Activated naive CD8-positive, alpha-beta T cell treated with anti-CD3 and anti-CD28 coated beads for 36 hours (primary cell): Measurements from ENCODE around the gene IDNK. TPM values are rescaled to one million over a fixed set of nuclear protein-coding genes. Genes with fewer than 3 reads are reported as not detected.
"Not testable (repeated sequence)": the region's sequence is repeated elsewhere in the genome, so short reads cannot be mapped to it uniquely, and the experiment has no call there.

Source experiments
- DNase-seq: peaks from one replicate; pipeline ENCODE4 v3.0.0; 2021
- H3K27ac Mint-ChIP-seq: one replicate; pipeline ENCODE4 v1.8.0; 2022; ENCODE audit warnings: mild to moderate bottlenecking, moderate library complexity, mixed read lengths
- H3K27me3 Mint-ChIP-seq: one replicate; pipeline ENCODE4 v1.8.0; 2022; ENCODE audit warnings: mild to moderate bottlenecking, mixed read lengths
- H3K36me3 Mint-ChIP-seq: one replicate; pipeline ENCODE4 v1.8.0; 2021; ENCODE audit warnings: mild to moderate bottlenecking, mixed read lengths
- H3K4me1 Mint-ChIP-seq: one replicate; pipeline ENCODE4 v1.8.0; 2021; ENCODE audit warnings: mixed read lengths
- H3K4me3 Mint-ChIP-seq: one replicate; pipeline ENCODE4 v1.8.0; 2022; ENCODE audit warnings: mild to moderate bottlenecking, moderate library complexity, mixed read lengths
- H3K9me3 Mint-ChIP-seq: one replicate; pipeline ENCODE4 v1.8.0; 2022; ENCODE audit warnings: mixed read lengths
- total RNA-seq, 2 experiments: library from RNA; stranded (reverse); gene quantifications; one replicate each; pipeline ENCODE4 v1.2.3, GENCODE V29; 2021

IDNK gene
- 1 to 10 TPM; 5.5 to 5.7 TPM for total RNA-seq

DNA sequence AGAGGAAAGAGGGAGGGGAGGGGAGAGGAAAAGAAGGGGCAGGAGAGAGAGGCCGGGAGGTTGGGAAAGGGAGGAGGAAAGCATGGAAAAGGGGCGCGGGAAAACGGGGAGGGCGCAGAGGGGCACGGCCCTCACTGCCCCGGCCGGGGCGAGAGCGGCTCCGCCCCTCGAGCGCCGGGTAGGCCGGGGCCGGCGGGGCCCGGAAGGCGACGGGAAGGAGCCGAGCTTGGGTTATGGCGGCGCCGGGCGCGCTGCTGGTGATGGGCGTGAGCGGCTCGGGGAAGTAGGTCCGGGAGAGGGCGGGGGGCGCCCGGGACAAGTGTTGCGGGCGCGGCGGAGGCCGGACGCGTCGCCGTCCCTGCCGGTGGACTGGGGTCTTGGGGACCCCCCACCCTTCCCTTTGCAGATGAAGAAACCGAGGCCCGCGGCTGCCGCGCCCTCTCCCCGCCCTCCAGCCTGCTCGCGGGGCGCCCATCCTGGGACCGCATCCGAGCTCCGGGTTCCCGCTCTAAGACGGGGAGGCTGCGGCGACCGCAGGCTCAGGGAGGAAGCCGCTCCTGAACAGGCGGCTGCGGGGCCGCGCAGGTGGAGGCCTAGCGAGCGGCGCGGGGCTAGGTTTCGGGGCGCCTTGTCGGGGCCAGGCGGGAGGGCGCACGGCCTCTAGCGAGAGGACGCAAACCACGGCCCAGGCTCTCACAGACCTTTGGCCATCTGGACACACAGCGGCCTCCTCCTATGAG is at the start of gene IDNK:
Gene IDNK (plus strand): TSS at position 205 of the 740 bp plus-strand sequence. CDS start 29 bp downstream, at position 234.
- H3K9me3 Mint-ChIP-seq, result peaks cover 2% of the 10 kb centered on the region
- no peaks in the 10 kb centered on the region for H3K27me3 Mint-ChIP-seq
- H3K4me1 Mint-ChIP-seq, result peaks cover 15% of the 10 kb centered on the region
- peak within 1 kb of the TSS; percentile 94 for H3K27ac Mint-ChIP-seq
- peak; percentile 70 for DNase-seq
- H3K4me3 Mint-ChIP-seq, result peak within 1 kb of the TSS; percentile 81
- peaks cover 11% of the 10 kb centered on the region for H3K36me3 Mint-ChIP-seq

DNA sequence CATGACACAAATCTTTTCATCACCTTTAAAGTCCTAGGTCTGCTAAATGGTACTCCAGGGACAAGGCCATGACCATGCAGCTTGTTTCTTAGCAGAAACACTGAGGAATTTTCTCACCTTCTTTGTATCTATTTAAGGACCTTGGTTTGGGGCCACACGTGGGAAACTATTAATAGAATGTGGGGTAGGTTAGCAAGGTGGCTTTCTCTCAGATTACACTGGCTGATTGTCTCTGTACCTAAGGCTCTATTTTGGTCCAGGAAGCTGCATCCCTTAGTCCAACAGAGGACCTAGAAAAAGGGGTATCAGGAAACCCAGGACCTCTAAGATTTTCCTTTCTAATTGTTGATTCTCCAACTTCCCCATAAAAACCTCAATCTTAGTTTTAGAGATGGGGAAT is 48.5 kb upstream of the IDNK start:
- Mint-ChIP-seq H3K36me3 (peaks cover 22% of the 10 kb centered on the region), H3K9me3 (peaks cover 17% of the 10 kb centered on the region), H3K27ac (no peak overlapping the region), H3K4me3 (no peak overlapping the region), H3K4me1 (no peaks in the 10 kb centered on the region), H3K27me3 (no peaks in the 10 kb centered on the region)
- DNase-seq, result no peak

DNA sequence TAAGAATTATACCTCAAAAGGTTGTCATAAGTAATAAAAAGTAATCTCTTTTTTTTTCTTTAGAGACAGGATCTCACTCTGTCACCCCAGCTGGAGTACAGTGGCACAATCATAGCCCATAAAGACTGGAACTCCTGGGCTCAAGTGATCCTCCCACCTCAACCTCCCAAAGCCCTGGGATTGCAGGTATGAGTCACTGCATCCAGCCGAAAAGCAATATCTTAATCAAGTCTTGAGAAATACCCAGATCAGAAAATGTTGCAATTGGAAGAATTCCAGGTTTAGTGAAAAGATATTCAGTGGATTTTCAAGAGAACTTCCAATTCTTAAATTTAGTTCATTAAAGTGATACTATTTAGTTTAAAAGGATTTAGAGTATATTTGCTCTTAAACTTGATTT is 40.9 kb upstream of the IDNK start:
- Mint-ChIP-seq H3K27ac (no peak overlapping the region), H3K27me3 (no peaks in the 10 kb centered on the region), H3K36me3 (peaks cover 19% of the 10 kb centered on the region), H3K4me1 (peaks cover 4% of the 10 kb centered on the region), H3K4me3 (no peak overlapping the region), H3K9me3 (peaks cover 19% of the 10 kb centered on the region)
- no peak for DNase-seq

DNA sequence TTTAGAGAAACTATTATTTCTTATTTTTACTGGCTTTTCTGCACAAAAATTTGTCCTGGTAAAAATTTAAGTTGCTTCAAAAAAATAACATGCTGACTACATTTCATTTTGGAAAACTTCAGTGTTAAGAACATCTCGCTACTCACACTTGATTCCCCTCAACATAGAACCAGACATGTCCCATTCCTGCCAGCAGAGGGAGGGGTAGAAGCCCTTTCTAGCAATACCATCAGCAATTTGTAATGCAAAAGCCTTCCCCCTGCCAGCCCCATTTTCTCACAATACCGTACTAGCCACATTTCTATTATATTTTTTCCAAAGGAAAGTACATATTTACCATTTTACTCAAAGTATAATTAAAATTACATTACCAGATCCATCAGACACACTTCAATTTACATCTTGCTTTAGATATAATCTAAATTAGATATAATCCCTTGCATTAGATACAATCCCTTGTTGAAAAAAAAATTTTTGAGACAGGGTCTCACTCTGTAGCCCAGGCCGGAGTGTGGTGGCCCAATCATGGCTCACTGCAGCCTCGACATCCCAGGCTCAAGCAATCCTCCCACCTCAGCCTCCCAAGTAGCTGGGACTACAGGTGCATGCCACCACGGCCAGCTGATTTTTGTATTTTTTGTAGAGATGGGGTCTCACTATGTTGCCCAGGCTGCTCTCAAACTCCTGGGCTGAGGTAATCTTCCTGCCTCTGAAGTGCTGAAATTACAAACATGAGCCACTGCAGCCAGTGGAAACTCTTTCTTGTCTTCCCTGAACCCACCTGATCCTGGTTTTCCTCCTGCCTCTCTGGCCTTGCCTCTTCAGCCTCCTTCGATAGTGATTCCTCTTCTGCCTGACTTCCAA is 39.6 kb upstream of the IDNK start:
- Mint-ChIP-seq H3K4me3 (no peak overlapping the region), H3K9me3 (peaks cover 10% of the 10 kb centered on the region), H3K27me3 (no peaks in the 10 kb centered on the region), H3K4me1 (peaks cover 4% of the 10 kb centered on the region), H3K27ac (no peak overlapping the region), H3K36me3 (peaks cover 11% of the 10 kb centered on the region)
- DNase-seq, result no peak

DNA sequence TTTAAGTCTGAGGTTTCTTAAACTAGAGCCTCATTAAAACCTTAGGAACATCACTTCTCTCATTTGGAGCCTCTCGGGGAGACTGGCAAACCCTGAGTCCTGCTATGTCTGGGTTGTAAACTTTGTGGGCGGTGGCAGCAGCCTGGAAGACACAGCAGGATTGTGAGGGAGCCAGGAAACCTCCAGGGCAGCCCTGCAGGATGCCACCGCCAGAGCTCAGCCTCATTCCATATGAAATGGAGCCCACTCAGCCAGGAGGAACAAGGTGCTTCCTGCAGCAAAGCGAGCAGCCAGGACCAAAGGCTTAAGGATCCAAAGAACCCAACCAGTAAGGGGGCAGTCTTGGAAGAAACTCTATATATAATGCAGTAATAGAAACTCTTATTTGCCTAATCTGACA is 37.9 kb upstream of the IDNK start:
- no peak overlapping the region for H3K4me3 Mint-ChIP-seq
- H3K27ac Mint-ChIP-seq, result no peak overlapping the region
- no peaks in the 10 kb centered on the region for H3K27me3 Mint-ChIP-seq
- H3K4me1 Mint-ChIP-seq, result peaks cover 4% of the 10 kb centered on the region
- DNase-seq, result no peak
- H3K36me3 Mint-ChIP-seq, result no peaks in the 10 kb centered on the region
- H3K9me3 Mint-ChIP-seq, result peaks cover 1% of the 10 kb centered on the region

DNA sequence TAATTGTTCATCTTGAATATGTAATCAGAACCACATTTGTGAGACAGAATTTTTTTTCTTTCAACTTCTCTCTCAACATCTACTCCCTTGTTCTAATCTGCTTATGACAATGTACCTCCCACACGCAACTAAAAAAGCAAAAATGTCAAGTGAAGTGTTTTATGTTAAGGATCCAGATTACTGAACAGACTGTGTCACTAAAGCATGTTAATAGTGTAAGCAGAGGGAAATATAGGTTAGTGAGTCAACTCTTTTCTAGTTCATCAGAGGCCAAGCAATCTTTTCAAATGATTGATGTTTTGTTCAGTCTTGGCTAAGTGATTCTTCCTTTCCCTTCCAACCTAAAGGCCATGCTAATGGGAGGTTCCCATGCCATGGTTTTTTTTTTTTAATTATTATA is 34.7 kb upstream of the IDNK start:
- no peak for DNase-seq
- H3K4me3 Mint-ChIP-seq, result no peak overlapping the region
- H3K9me3 Mint-ChIP-seq, result peaks cover 1% of the 10 kb centered on the region
- no peaks in the 10 kb centered on the region for H3K36me3 Mint-ChIP-seq
- no peaks in the 10 kb centered on the region for H3K27me3 Mint-ChIP-seq
- no peak overlapping the region for H3K27ac Mint-ChIP-seq
- no peaks in the 10 kb centered on the region for H3K4me1 Mint-ChIP-seq

DNA sequence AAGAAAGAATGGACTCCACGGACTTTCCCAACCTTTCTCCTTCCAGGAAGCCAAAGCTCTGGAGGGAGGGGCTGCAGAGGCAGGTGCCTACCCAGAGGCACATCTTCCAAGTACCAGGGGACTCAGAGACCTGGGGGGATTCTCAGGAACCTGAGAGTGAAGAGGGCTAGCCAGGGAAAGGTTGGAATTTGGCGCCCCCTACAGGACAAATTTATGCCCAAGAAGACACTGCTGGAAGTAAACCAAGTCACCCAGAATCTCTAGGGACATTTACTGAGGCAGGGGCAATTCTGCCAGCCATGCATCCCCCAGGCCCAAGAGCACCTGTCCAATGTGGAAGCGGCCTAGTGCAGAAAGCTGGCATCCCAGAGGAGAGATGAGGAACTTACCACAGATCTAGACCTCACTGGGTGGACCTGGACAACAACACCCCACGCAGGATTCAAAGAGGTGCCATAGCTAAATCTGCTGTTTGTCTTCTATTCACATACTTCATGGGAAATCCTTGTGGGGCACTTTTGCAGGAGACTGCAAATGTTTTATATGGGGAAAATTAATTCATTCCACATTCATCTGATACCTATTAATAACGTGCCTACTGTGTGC is 25.9 kb upstream of the IDNK start:
- Mint-ChIP-seq H3K9me3 (no peaks in the 10 kb centered on the region), H3K27ac (no peak overlapping the region), H3K36me3 (no peaks in the 10 kb centered on the region), H3K27me3 (no peaks in the 10 kb centered on the region), H3K4me1 (no peaks in the 10 kb centered on the region), H3K4me3 (no peak overlapping the region)
- DNase-seq, result peak; percentile 28

DNA sequence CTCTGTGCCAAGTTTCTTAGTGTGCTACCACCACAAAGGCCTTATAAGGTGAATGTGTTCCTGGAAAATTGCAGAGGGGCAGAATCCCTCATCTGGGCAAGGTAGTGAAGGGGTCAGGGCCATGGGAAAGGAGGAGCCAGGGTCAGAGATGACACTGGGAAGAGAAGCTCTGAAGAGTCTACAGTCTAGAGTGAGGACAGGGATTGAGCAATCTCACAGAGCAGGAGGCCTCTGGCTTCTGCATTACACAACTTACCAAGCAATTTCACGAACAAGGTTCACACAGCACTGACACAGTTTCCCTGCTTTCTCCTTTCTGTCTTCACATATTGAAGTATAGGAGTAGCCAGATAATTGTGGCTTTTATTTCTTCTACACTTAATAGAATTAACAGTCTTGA is 24.5 kb upstream of the IDNK start:
- H3K4me1 Mint-ChIP-seq, result no peaks in the 10 kb centered on the region
- no peak for DNase-seq
- no peaks in the 10 kb centered on the region for H3K36me3 Mint-ChIP-seq
- H3K9me3 Mint-ChIP-seq, result no peaks in the 10 kb centered on the region
- no peak overlapping the region for H3K27ac Mint-ChIP-seq
- no peaks in the 10 kb centered on the region for H3K27me3 Mint-ChIP-seq
- H3K4me3 Mint-ChIP-seq, result no peak overlapping the region

DNA sequence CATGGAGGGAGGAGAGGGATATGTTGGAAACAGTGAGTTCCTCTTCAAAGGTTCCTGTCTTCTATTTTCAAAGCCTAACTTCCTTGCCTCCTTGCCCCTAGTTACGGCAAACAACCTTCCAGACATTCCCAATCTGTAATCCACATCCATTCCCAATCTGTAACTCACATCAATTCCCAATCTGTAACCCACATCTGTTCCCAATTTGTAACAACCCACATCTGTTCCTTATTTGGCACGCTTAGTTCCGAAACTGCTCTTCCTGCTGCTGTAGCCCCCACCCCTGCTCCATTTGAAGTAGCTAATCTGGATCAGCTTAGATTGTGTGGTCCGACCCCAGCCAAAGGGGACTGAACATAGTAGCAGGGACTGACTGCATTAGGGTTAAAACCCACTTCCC is 23.9 kb upstream of the IDNK start:
- no peak overlapping the region for H3K27ac Mint-ChIP-seq
- no peaks in the 10 kb centered on the region for H3K27me3 Mint-ChIP-seq
- DNase-seq, result no peak
- no peaks in the 10 kb centered on the region for H3K36me3 Mint-ChIP-seq
- H3K4me3 Mint-ChIP-seq, result no peak overlapping the region
- no peaks in the 10 kb centered on the region for H3K9me3 Mint-ChIP-seq
- H3K4me1 Mint-ChIP-seq, result no peaks in the 10 kb centered on the region

DNA sequence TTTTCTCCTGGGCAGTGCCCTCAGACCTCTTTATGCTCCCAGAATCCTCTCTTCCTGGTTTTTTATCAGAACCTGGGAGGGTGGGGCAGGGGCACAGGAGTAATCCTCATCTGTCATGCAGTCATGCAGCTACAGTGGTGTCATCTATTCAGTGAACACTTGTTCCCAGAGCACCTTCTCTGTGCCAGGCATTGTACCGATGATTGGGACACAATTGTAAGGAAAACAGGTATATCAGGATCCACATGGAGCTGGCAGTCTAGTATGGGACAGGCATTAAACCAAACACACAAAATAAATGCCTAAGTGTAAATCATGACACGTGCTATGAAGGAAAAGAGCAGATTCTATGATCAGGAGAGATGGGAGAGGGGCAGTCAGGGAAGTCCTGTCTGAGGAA is 21.5 kb upstream of the IDNK start:
- H3K36me3 Mint-ChIP-seq, result no peaks in the 10 kb centered on the region
- DNase-seq, result no peak
- no peaks in the 10 kb centered on the region for H3K27me3 Mint-ChIP-seq
- no peak overlapping the region for H3K27ac Mint-ChIP-seq
- no peaks in the 10 kb centered on the region for H3K4me1 Mint-ChIP-seq
- H3K4me3 Mint-ChIP-seq, result no peak overlapping the region
- no peaks in the 10 kb centered on the region for H3K9me3 Mint-ChIP-seq

DNA sequence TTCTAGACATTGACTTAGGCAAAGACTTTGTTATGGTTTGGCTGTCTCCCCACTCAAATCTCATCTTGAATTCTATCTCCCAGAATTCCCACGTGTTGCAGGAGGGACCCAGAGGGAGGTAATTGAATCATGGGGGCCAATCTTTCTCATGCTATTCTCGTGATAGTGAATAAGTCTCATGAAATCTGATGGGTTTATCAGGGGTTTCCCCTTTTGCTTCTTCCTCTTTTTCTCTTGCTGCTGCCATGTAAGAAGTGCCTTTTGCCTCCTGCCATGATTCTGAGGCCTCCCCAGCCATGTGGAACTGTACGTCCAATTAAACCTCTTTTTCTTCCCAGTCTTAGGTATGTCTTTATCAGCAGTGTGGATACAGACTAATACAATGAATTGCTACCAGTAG is 15.3 kb upstream of the IDNK start:
- H3K4me1 Mint-ChIP-seq, DNase-seq, H3K4me3 Mint-ChIP-seq, H3K27me3 Mint-ChIP-seq, H3K27ac Mint-ChIP-seq, H3K36me3 Mint-ChIP-seq, H3K9me3 Mint-ChIP-seq: not testable (repeated sequence)

DNA sequence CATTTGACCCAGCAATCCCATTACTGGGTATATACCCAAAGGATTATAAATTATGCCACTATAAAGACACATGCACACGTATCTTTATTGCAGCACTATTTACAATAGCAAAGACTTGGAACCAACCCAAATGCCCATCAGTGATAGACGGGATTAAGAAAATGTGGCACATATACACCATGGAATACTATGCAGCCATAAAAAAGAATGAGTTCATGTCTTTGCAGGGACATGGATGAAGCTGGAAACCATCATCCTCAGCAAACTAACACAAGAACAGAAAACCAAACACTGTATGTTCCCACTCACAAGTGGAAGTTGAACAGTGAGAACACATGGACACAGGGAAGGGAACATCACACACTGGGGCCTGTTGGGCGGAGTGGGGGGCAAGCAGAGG is 9.6 kb upstream of the IDNK start:
- H3K4me1 Mint-ChIP-seq, H3K36me3 Mint-ChIP-seq, DNase-seq, H3K27ac Mint-ChIP-seq, H3K4me3 Mint-ChIP-seq, H3K9me3 Mint-ChIP-seq, H3K27me3 Mint-ChIP-seq: not testable (repeated sequence)

DNA sequence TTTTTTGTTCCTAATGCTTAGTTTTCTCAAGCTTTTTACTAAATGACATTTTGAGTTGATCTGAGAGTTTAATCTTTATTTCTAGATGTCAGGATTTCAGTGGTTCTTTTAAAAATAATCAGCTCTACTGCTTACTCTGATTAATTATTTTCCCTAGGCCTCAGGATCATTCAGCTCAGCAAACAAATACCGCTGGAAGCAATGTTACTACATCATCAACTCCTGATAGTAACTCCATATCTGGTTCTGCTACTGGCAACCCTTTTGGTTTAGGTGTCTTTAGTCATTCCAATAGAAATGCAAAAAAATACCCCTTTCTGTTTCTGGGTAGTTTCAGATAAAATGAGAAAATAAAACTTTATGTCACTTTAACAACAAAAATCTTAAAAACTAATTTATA is 5.6 kb upstream of the IDNK start:
- H3K36me3 Mint-ChIP-seq, result no peaks in the 10 kb centered on the region

DNA sequence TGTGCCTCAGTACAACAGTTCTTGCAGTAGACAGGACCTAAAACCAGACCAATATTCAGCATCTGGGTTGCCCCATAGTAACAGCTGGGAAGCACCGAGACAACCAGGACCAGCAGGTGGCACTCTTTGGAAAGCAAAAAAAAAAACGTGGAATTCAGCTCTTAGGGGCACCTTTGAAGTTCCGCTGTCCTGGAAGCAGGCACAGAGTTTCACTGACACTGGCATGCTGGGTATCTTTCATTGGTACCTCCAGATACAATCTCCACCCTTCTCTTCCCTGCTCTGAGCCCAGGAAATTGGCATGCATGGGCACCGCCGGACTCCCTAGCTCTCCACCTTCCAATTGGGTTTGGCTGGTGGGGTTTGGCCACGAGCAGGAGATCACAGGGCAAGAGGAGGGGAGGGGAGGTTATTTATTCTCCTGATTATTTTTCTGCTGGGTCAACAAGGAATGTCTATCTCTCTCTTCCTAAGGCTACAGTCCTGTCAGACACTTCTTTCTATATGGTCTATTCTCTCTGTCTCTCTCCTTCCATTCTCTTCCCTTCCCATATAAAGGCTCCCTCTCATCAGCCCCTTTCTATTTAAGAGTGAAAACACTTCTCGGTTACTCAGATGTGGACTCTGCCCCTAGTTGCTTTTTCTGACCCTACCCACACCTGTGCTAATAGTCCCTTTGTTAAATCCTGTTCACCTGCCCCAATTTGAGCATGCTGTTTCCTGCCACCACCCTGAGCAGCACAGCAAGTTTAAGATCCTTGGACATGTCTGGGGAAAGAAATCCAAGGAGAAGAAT is 1.9 kb upstream of the IDNK start:
- Mint-ChIP-seq H3K36me3 (peaks cover 10% of the 10 kb centered on the region), H3K27ac (no peak overlapping the region), H3K4me1 (peaks cover 15% of the 10 kb centered on the region), H3K9me3 (peaks cover 2% of the 10 kb centered on the region), H3K27me3 (no peaks in the 10 kb centered on the region), H3K4me3 (no peak overlapping the region)
- DNase-seq, result peak; percentile 33

More for the DNA sequence above, 5.6 kb upstream of the IDNK start:
- DNase-seq, result no peak
- Mint-ChIP-seq H3K27ac (no peak overlapping the region), H3K9me3 (no peaks in the 10 kb centered on the region), H3K4me3 (no peak overlapping the region), H3K27me3 (no peaks in the 10 kb centered on the region), H3K4me1 (peaks cover 3% of the 10 kb centered on the region)
